T-helper 1 cell treated with Interleukin-12 subunit alpha and Interleukin-12 subunit beta and Interleukin-4 antibody, amounts not matched to agents 30 μg/mL and 1 μg/mL, for 36 hours (primary cell): ENCODE data around the gene OTUD1.
A peak's percentile ranks its signal among the peaks of the same experiment; 100 is the strongest.

Experiments used
- H3K27ac Mint-ChIP-seq: one replicate; pipeline ENCODE4 v1.8.0; 2021; ENCODE audit warnings: mild to moderate bottlenecking, mixed read lengths
- H3K27me3 Mint-ChIP-seq: one replicate; pipeline ENCODE4 v1.8.0; 2021; ENCODE audit warnings: low read depth, mixed read lengths
- H3K36me3 Mint-ChIP-seq: one replicate; pipeline ENCODE4 v1.8.0; 2021; ENCODE audit warnings: low read depth, mixed read lengths
- H3K4me1 Mint-ChIP-seq: one replicate; pipeline ENCODE4 v1.8.0; 2021; ENCODE audit warnings: low read depth, mixed read lengths
- H3K4me3 Mint-ChIP-seq: one replicate; pipeline ENCODE4 v1.8.0; 2021; ENCODE audit warnings: mild to moderate bottlenecking, moderate library complexity, mixed read lengths
- H3K9me3 Mint-ChIP-seq: one replicate; pipeline ENCODE4 v1.8.0; 2021; ENCODE audit warnings: mixed read lengths

The OTUD1 gene

DNA sequence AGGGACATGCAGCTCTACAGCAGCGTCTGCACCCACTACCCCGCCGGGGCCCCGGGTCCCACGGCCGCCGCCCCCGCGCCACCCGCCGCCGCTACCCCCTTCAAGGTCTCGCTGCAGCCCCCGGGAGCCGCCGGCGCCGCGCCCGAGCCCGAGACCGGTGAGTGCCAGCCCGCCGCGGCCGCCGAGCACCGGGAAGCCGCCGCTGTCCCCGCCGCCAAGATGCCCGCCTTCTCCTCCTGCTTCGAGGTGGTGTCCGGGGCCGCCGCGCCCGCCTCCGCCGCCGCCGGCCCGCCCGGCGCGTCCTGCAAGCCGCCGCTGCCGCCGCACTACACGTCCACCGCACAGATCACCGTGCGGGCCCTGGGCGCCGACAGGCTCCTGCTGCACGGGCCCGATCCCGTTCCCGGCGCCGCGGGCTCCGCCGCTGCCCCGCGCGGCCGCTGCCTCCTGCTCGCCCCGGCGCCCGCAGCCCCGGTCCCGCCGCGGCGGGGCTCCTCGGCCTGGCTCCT, 631 bp downstream of the OTUD1 start:
- Mint-ChIP-seq H3K27ac (no peak overlapping the region), H3K36me3 (peaks cover 8% of the 10 kb centered on the region), H3K9me3 (peaks cover 5% of the 10 kb centered on the region), H3K4me3 (peak overlapping the region; percentile 92), H3K4me1 (peaks cover 30% of the 10 kb centered on the region), H3K27me3 (peaks cover 6% of the 10 kb centered on the region)

DNA sequence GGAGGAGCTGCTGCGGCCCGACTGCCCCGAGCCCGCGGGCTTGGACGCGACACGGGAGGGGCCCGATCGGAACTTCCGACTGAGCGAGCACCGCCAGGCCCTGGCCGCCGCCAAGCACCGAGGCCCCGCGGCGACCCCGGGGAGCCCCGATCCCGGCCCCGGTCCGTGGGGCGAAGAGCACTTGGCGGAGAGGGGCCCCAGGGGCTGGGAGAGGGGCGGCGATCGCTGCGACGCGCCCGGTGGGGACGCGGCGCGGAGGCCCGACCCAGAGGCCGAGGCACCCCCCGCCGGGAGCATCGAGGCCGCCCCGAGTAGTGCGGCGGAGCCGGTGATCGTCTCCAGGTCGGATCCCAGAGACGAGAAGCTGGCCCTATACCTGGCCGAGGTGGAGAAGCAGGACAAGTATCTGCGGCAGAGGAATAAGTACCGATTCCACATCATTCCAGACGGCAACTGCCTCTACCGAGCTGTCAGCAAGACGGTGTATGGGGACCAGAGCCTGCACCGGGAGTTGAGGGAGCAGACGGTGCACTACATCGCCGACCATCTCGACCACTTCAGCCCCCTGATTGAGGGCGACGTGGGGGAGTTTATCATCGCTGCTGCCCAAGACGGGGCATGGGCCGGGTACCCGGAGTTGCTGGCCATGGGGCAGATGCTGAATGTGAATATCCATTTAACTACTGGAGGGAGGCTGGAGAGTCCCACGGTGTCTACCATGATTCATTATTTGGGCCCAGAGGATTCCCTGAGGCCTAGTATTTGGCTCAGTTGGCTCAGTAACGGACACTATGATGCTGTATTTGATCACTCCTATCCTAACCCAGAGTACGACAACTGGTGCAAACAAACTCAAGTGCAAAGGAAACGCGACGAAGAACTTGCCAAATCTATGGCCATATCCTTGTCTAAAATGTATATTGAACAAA, 1.4 kb downstream of the OTUD1 start:
- Mint-ChIP-seq H3K27ac (peak overlapping the region; percentile 86), H3K4me1 (peaks cover 34% of the 10 kb centered on the region), H3K9me3 (peaks cover 5% of the 10 kb centered on the region), H3K4me3 (peak overlapping the region; percentile 92), H3K36me3 (peaks cover 8% of the 10 kb centered on the region), H3K27me3 (peaks cover 3% of the 10 kb centered on the region)

DNA sequence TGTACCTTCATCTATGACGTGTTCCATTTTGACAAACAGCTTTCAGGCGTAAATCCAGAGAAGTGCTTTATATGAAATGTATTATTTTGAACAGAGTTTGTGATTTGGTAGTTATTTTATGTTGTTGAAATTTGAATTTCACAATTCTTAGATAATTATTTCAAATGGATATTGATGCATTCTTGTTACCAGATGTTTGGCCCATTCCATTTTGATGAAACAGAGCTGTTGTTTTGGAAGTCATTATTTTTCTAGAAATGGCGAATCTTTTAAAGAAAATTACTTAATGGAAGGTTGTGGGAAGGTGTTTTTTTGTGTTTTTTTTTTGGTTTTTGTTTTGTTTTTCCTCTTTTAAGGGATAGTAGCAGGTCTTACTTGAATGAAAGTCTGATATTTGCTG, 2.4 kb downstream of the OTUD1 start:
- Mint-ChIP-seq H3K36me3 (peaks cover 12% of the 10 kb centered on the region), H3K9me3 (no peaks in the 10 kb centered on the region), H3K27me3 (no peaks in the 10 kb centered on the region), H3K27ac (peak overlapping the region; percentile 86), H3K4me3 (peak overlapping the region; percentile 92), H3K4me1 (peaks cover 40% of the 10 kb centered on the region)

DNA sequence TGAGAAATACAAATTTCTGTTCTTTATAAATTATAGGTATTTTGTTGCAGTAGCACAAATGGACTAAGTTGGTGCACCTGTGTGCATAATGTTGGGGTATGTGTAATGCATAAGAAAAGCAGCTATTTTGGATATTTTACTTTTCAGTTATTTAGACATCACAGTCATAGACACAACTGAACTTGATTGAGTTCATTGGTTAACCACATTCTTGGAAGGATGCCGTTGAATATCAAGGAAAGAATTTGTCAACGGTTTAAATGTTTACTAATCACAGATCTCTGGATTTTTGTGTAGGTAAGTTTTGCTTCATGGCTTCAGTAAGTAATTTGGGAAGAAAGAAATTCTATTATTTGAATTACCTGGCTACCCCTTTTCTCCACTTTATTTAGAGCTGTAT, 4.1 kb downstream of the OTUD1 start:
- Mint-ChIP-seq H3K27me3 (no peaks in the 10 kb centered on the region), H3K36me3 (peaks cover 15% of the 10 kb centered on the region), H3K9me3 (no peaks in the 10 kb centered on the region), H3K27ac (peak overlapping the region; percentile 18), H3K4me1 (peaks cover 44% of the 10 kb centered on the region), H3K4me3 (peak overlapping the region; percentile 36)

DNA sequence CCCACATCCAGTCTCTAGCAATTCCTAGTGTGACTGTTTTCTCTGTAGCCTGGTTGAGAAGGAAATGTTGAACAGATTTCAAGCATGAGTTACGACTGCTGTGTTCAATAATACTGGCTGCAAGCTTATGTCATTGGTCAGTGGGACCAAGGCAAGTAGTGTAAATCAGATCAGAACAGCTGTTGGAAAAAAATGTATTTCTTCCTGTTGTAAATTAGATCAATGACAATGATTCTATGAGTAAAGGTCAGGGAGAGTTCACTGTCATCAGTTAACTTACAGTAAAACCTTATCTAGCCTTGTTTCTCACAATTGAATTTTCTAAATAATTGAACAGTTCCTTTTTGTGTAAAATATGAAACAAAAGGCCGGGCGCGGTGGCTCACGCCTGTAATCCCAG, 6.7 kb downstream of the OTUD1 start:
- Mint-ChIP-seq H3K4me1 (peaks cover 55% of the 10 kb centered on the region), H3K27me3 (no peaks in the 10 kb centered on the region), H3K9me3 (no peaks in the 10 kb centered on the region), H3K36me3 (peaks cover 12% of the 10 kb centered on the region), H3K4me3 (peak overlapping the region; percentile 21), H3K27ac (peak overlapping the region; percentile 62)

DNA sequence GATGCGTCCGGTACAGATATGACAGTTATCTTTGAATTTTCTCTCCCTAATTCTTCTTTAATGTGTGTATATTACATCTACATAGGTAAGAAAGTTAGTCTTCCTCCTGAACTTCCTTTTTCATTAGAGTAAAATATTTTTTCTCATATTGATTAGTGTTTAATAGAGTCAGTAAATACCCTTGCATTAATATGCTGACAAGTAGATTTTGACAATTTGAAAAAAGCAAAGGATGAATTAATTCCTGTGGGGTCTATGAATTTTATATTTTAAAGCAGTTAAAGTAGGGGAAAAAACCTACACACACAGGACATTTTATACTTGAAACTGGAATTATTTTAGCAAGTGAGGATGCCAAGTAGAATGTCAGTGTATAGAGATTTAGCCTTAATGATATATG, 9.4 kb downstream of the OTUD1 start:
- H3K9me3 Mint-ChIP-seq, result no peaks in the 10 kb centered on the region

DNA sequence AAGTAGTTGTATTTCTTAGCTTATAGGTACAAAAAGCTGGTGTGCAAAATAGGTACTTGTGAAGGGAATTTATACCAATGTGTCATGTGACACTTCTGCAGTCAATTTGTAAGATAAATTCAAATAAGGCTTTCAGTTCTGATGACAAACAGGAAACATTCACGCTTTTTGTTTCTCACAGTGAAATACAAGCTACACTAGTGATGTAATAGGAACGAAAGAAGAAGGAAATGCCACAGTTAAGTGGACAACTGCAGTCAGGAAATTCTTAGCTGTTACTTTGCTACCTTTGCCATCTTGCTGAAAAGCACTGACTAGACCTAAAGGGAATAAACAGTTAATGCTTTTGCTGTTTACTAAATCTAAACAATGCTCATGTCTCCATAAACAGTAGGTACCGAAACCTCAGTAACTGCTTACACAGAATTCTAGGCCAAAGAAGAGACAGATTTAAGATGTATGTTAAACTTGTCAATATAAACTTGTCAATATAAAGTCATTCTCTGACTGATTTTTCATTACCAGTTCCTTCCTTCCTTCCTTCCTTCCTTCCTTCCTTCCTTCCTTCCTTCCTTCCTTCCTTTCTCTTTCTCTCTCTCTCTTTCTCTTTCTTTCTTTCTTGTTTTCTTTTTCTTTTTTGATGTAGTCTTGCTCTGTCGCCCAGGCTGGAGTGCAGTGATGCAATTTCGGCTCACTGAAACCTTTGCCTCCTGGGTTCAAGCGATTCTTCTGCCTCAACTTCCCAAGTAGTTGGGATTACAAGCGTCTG, 10.1 kb downstream of the OTUD1 start:
- peaks cover 10% of the 10 kb centered on the region for H3K36me3 Mint-ChIP-seq
- H3K4me1 Mint-ChIP-seq, result peaks cover 32% of the 10 kb centered on the region
- no peaks in the 10 kb centered on the region for H3K9me3 Mint-ChIP-seq
- H3K4me3 Mint-ChIP-seq, result peak overlapping the region; percentile 45
- peak overlapping the region; percentile 93 for H3K27ac Mint-ChIP-seq
- H3K27me3 Mint-ChIP-seq, result no peaks in the 10 kb centered on the region

More for the DNA sequence above, 9.4 kb downstream of the OTUD1 start:
- Mint-ChIP-seq H3K27me3 (no peaks in the 10 kb centered on the region), H3K27ac (peak overlapping the region; percentile 93), H3K4me3 (no peak overlapping the region), H3K36me3 (peaks cover 10% of the 10 kb centered on the region), H3K4me1 (peaks cover 32% of the 10 kb centered on the region)

DNA sequence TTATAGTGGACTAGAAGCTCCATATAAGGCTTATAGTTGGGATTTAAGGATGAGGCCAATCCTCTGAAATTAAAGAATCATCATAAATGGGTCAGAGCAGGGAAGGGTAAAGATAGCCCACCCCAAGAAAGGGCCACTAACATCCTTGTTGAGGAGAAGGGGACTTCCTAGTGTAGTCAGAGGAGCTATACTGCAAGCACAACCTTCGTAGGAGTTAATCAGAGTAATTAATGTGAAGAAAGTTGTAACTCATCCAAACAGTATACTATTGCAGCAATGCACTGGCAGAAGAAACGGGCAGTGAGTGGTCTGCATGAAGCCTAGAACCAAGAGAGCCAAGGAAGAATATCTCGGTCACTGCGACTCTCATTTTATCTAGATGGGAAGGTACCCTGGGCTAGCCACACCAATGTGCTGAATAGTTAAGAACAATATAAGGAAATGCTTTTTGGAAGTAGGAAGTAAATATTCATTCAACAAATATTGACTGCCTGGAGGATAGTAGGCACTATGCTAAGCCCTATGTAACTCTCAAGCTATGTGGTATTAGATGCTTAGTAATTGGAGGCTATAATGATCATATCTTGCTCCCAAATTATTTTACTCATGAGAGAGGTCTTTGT, 13.3 kb downstream of the OTUD1 start:
- Mint-ChIP-seq H3K27me3 (no peaks in the 10 kb centered on the region), H3K9me3 (no peaks in the 10 kb centered on the region), H3K4me1 (peaks cover 18% of the 10 kb centered on the region), H3K4me3 (no peak overlapping the region), H3K27ac (no peak overlapping the region), H3K36me3 (peaks cover 4% of the 10 kb centered on the region)

DNA sequence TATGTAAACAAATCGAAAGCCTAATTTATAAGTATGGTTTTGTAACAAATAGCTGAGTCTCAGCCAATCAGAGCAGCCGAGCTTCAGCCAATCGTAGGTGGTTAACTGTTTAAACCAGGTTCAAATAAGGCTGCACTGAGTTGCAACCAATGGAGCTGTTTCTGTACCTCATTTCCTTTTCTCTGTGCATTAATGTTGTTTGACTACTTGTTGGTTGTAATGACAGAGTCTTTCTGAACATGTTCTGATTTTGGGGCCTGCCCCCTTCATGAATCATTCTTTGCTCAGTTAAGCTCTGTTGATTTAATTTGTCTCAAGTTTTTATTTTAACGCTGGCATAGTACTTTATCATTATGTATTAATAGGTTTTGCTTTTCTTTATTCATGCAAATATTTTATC, 14.6 kb downstream of the OTUD1 start:
- no peaks in the 10 kb centered on the region for H3K9me3 Mint-ChIP-seq
- H3K27me3 Mint-ChIP-seq, result no peaks in the 10 kb centered on the region
- H3K4me3 Mint-ChIP-seq, result no peak overlapping the region
- H3K27ac Mint-ChIP-seq, result no peak overlapping the region
- H3K4me1 Mint-ChIP-seq, result peaks cover 12% of the 10 kb centered on the region
- peaks cover 3% of the 10 kb centered on the region for H3K36me3 Mint-ChIP-seq

DNA sequence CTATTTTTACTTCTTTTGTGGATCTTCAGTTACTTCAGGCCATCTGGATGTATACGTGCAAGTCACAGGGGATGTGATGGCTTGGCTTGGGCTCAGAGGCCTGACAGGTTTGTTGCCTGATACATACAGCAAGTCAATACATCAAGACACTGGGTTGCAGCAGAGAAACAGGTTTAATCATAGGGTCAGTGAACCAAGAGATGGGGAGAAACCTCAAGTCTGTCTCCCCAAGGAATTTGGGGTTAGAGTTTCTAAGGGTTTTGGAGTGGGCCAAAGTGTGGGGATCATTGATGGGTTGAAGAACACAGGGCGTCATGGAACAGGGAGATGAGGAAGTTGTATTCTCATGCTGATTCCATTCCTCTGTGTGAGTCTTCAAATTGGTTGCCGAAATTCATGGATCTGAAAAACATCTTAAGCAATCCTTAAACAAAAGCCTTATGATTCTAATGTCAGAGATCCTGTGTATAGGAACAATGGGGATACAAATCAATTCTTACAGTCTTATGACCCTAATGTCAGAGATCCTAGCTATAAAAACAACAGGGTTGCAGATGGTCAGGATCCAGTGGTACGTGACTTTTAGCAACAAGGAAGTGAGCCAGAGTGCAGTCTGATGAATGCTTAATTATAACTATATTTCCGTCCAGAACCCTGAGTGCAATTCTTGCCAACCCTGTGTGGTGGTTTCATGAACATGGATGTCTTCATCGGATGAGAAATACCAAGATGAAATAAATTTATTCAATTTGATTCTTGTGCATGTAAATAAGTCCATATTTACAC, 18.9 kb downstream of the OTUD1 start:
- Mint-ChIP-seq H3K4me1 (peaks cover 8% of the 10 kb centered on the region), H3K27me3 (no peaks in the 10 kb centered on the region), H3K27ac (no peak overlapping the region), H3K9me3 (no peaks in the 10 kb centered on the region), H3K4me3 (no peak overlapping the region), H3K36me3 (no peaks in the 10 kb centered on the region)

DNA sequence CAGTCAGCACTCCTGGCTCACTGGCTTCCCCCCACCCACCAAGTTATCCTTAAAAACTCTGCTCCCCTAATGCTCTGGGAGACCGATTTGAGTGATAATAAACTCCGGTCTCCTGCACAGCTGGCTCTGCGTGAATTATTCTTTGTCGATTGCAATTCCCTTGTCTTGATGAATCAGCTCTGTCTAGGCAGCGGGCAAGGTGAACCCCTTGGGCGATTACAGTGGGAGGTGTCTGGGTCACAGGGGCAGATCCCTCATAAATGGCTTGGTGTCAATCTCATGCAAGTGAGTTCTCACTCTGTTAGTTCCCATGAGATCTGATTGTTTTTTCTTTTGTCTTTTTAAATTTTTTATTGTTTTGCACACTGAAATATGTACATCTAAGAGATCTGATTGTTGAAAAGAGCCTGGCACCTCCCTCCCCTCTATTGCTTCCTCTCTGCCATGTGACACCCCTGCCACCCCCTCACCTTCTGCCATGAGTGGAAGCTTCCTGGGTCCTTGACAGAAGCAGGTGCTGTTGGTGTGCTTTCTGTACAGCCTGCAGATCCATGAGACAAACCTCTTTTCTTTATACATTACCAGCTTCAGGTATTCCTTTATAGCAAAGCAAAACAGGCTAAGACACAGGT, 20.5 kb downstream of the OTUD1 start:
- Mint-ChIP-seq H3K27me3 (no peaks in the 10 kb centered on the region), H3K9me3 (no peaks in the 10 kb centered on the region), H3K4me1 (peaks cover 7% of the 10 kb centered on the region), H3K4me3 (no peak overlapping the region), H3K27ac (no peak overlapping the region), H3K36me3 (no peaks in the 10 kb centered on the region)

DNA sequence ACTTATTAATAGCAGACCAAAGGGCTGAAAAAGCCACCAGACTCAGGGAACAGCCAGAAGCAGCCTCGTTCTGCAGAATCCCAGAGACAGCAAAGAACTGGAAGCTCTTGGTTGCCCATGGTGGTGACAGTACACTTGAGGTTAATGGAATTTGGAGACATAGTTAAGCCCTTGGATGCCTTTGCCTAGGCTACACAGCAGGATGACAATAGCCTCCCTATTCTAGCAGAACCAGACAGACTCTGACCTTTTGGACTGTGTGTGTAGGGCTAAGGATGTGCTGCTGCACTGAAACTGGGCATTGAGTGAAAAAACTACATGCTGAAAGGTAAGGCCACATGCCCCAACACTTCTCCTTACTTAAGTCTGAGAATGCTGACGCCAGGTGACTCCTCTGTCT, 22.7 kb downstream of the OTUD1 start:
- H3K9me3 Mint-ChIP-seq, result no peaks in the 10 kb centered on the region
- no peak overlapping the region for H3K27ac Mint-ChIP-seq
- peaks cover 7% of the 10 kb centered on the region for H3K4me1 Mint-ChIP-seq
- no peak overlapping the region for H3K4me3 Mint-ChIP-seq
- H3K27me3 Mint-ChIP-seq, result no peaks in the 10 kb centered on the region
- no peaks in the 10 kb centered on the region for H3K36me3 Mint-ChIP-seq

DNA sequence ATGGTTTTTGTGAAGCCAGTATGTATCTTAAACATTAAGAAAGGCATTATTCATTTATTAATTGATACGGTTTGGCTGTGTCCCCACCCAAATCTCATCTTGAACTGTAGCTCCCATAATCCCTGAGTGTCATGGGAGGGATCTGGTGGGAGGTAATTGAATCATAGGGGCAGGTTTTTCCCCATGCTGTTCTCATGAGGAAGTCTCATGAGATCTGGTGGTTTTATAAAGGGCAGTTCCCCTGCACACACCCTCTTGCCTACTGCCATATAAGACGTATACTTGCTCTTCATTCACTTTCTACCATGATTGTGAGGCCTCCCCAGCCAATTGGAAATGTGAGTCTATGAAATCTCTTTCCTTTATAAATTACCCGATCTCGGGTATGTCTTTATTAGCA, 28.1 kb downstream of the OTUD1 start:
- Mint-ChIP-seq H3K36me3 (no peaks in the 10 kb centered on the region), H3K4me1 (peaks cover 2% of the 10 kb centered on the region), H3K27me3 (peaks cover 19% of the 10 kb centered on the region), H3K9me3 (no peaks in the 10 kb centered on the region), H3K27ac (no peak overlapping the region), H3K4me3 (no peak overlapping the region)
